Measurements from ENCODE around the gene PRKCZ.

PRKCZ gene

GRCh38 chr1:2224631-2225428 is 174.6 kb downstream of the PRKCZ start:
- Mint-ChIP-seq H3K36me3 (ENCODE audit: insufficient read depth) (peaks cover 26% of the 10 kb centered on the region), H3K27me3 (no peaks in the 10 kb centered on the region), H3K4me1 (peaks cover 15% of the 10 kb centered on the region), H3K27ac (ENCODE audit: low read depth) (no peak overlapping the region), H3K9me3 (no peaks in the 10 kb centered on the region), H3K4me3 (no peak overlapping the region)
- DNase-seq (ENCODE audit: low spot score in 2 of 2) = no peak
- ATAC-seq (replicated peaks; ENCODE audit: extremely low read depth, poor library complexity, severe bottlenecking) = no peak

GRCh38 chr1:2226525-2227345 is 176.5 kb downstream of the PRKCZ start:
- ATAC-seq (replicated peaks; ENCODE audit: extremely low read depth, poor library complexity, severe bottlenecking) = no peak
- H3K36me3 Mint-ChIP-seq (ENCODE audit: insufficient read depth) = peaks cover 43% of the 10 kb centered on the region
- peak overlapping the region; percentile 95 for H3K27ac Mint-ChIP-seq (ENCODE audit: low read depth)
- no peak for DNase-seq (ENCODE audit: low spot score in 2 of 2)
- H3K4me3 Mint-ChIP-seq = peak overlapping the region; percentile 75
- no peaks in the 10 kb centered on the region for H3K27me3 Mint-ChIP-seq
- H3K4me1 Mint-ChIP-seq = peaks cover 29% of the 10 kb centered on the region
- no peaks in the 10 kb centered on the region for H3K9me3 Mint-ChIP-seq

GRCh38 chr1:2227346-2228156 is 177.3 kb downstream of the PRKCZ start:
- peak; percentile 68 for ATAC-seq (replicated peaks; ENCODE audit: extremely low read depth, poor library complexity, severe bottlenecking)
- H3K27ac Mint-ChIP-seq (ENCODE audit: low read depth) = peak overlapping the region; percentile 82
- no peaks in the 10 kb centered on the region for H3K27me3 Mint-ChIP-seq
- peaks cover 51% of the 10 kb centered on the region for H3K36me3 Mint-ChIP-seq (ENCODE audit: insufficient read depth)
- peaks cover 37% of the 10 kb centered on the region for H3K4me1 Mint-ChIP-seq
- no peaks in the 10 kb centered on the region for H3K9me3 Mint-ChIP-seq
- peak; percentile 89 to 92 for DNase-seq (ENCODE audit: low spot score in 2 of 2)
- peak overlapping the region; percentile 62 for H3K4me3 Mint-ChIP-seq

- peaks cover 44% of the 10 kb centered on the region for H3K4me1 Mint-ChIP-seq
These were observed 178.0 kb downstream of the PRKCZ start, which contains the start of gene SKI for GRCh38 chr1:2228157-2228594. SKI (plus strand) TSS chr1:2228319; CDS start chr1:2228767, 448 bp downstream.

GRCh38 chr1:2228694-2229036 is 178.5 kb downstream of the PRKCZ start:
- ATAC-seq (replicated peaks; ENCODE audit: extremely low read depth, poor library complexity, severe bottlenecking) = no peak
- DNase-seq (ENCODE audit: low spot score in 2 of 2) = no peak
- H3K36me3 Mint-ChIP-seq (ENCODE audit: insufficient read depth) = peaks cover 60% of the 10 kb centered on the region
- no peaks in the 10 kb centered on the region for H3K27me3 Mint-ChIP-seq
- H3K9me3 Mint-ChIP-seq = no peaks in the 10 kb centered on the region
- H3K4me3 Mint-ChIP-seq = peak overlapping the region; percentile 91
- peak overlapping the region; percentile 96 for H3K27ac Mint-ChIP-seq (ENCODE audit: low read depth)
- peaks cover 49% of the 10 kb centered on the region for H3K4me1 Mint-ChIP-seq

More at GRCh38 chr1:2228157-2228594, 178.0 kb downstream of the PRKCZ start, which contains the start of gene SKI:
- Mint-ChIP-seq H3K36me3 (ENCODE audit: insufficient read depth) (peaks cover 58% of the 10 kb centered on the region), H3K27me3 (no peaks in the 10 kb centered on the region), H3K9me3 (no peaks in the 10 kb centered on the region), H3K27ac (ENCODE audit: low read depth) (peak within 1 kb of the TSS; percentile 96), H3K4me3 (peak within 1 kb of the TSS; percentile 91)
- DNase-seq (ENCODE audit: low spot score in 2 of 2) (no peak), ATAC-seq (replicated peaks; ENCODE audit: extremely low read depth, poor library complexity, severe bottlenecking) (no peak)

- DNase-seq (ENCODE audit: low spot score in 2 of 2) (peak; percentile 44 to 60), ATAC-seq (replicated peaks; ENCODE audit: extremely low read depth, poor library complexity, severe bottlenecking) (no peak)
- Mint-ChIP-seq H3K27ac (ENCODE audit: low read depth) (peak overlapping the region; percentile 96), H3K36me3 (ENCODE audit: insufficient read depth) (peaks cover 62% of the 10 kb centered on the region), H3K27me3 (no peaks in the 10 kb centered on the region), H3K4me3 (peak overlapping the region; percentile 91), H3K4me1 (peaks cover 54% of the 10 kb centered on the region), H3K9me3 (no peaks in the 10 kb centered on the region)
These were observed 179.0 kb downstream of the PRKCZ start for GRCh38 chr1:2229037-2229864.

GRCh38 chr1:2229911-2230731 is 179.9 kb downstream of the PRKCZ start:
- Mint-ChIP-seq H3K9me3 (no peaks in the 10 kb centered on the region), H3K27me3 (no peaks in the 10 kb centered on the region), H3K4me1 (peaks cover 60% of the 10 kb centered on the region), H3K4me3 (peak overlapping the region; percentile 91), H3K27ac (ENCODE audit: low read depth) (peak overlapping the region; percentile 96), H3K36me3 (ENCODE audit: insufficient read depth) (peaks cover 67% of the 10 kb centered on the region)
- ATAC-seq (replicated peaks; ENCODE audit: extremely low read depth, poor library complexity, severe bottlenecking) (no peak), DNase-seq (ENCODE audit: low spot score in 2 of 2) (no peak)

GRCh38 chr1:2230781-2231531 is 180.7 kb downstream of the PRKCZ start:
- DNase-seq (ENCODE audit: low spot score in 2 of 2) (peak; percentile 73 to 81), ATAC-seq (replicated peaks; ENCODE audit: extremely low read depth, poor library complexity, severe bottlenecking) (peak; percentile 10)
- Mint-ChIP-seq H3K9me3 (no peaks in the 10 kb centered on the region), H3K36me3 (ENCODE audit: insufficient read depth) (peaks cover 75% of the 10 kb centered on the region), H3K4me1 (peaks cover 68% of the 10 kb centered on the region), H3K27ac (ENCODE audit: low read depth) (peak overlapping the region; percentile 96), H3K27me3 (no peaks in the 10 kb centered on the region), H3K4me3 (peak overlapping the region; percentile 91)

GRCh38 chr1:2231532-2232254 is 181.5 kb downstream of the PRKCZ start:
- ATAC-seq (replicated peaks; ENCODE audit: extremely low read depth, poor library complexity, severe bottlenecking) = no peak
- peaks cover 79% of the 10 kb centered on the region for H3K36me3 Mint-ChIP-seq (ENCODE audit: insufficient read depth)
- no peaks in the 10 kb centered on the region for H3K27me3 Mint-ChIP-seq
- peak; percentile 56 to 75 for DNase-seq (ENCODE audit: low spot score in 2 of 2)
- H3K9me3 Mint-ChIP-seq = no peaks in the 10 kb centered on the region
- peaks cover 65% of the 10 kb centered on the region for H3K4me1 Mint-ChIP-seq
- H3K27ac Mint-ChIP-seq (ENCODE audit: low read depth) = peak overlapping the region; percentile 96
- peak overlapping the region; percentile 91 for H3K4me3 Mint-ChIP-seq

GRCh38 chr1:2232255-2232915 is 182.2 kb downstream of the PRKCZ start:
- H3K27me3 Mint-ChIP-seq = no peaks in the 10 kb centered on the region
- H3K36me3 Mint-ChIP-seq (ENCODE audit: insufficient read depth) = peaks cover 81% of the 10 kb centered on the region
- H3K4me1 Mint-ChIP-seq = peaks cover 72% of the 10 kb centered on the region
- peak overlapping the region; percentile 91 for H3K4me3 Mint-ChIP-seq
- H3K9me3 Mint-ChIP-seq = no peaks in the 10 kb centered on the region
- no peak for DNase-seq (ENCODE audit: low spot score in 2 of 2)
- H3K27ac Mint-ChIP-seq (ENCODE audit: low read depth) = peak overlapping the region; percentile 96
- no peak for ATAC-seq (replicated peaks; ENCODE audit: extremely low read depth, poor library complexity, severe bottlenecking)
